GM21723 (cell line): ENCODE data around the gene BAD.
A peak's percentile ranks its signal among the peaks of the same experiment; 100 is the strongest.

ENCODE experiments used
- ATAC-seq: cut with Tn5 transposase; IDR thresholded peaks from one replicate; pipeline ENCODE4 v1.9.1; 2021; ENCODE audit warnings: mild to moderate bottlenecking, moderate library complexity; ENCODE audit not compliant: unreplicated experiment

Gene BAD

GRCh38 chr11:64232967-64233315 lies 51.5 kb downstream of the BAD start:
- no peak for ATAC-seq

GRCh38 chr11:64232182-64232966 lies 52.1 kb downstream of the BAD start:
- ATAC-seq, result no peak

GRCh38 chr11:64231546-64231945 lies 52.9 kb downstream of the BAD start:
- no peak for ATAC-seq

- ATAC-seq, result no peak
These were observed 53.5 kb downstream of the BAD start for GRCh38 chr11:64230985-64231365.

- ATAC-seq, result peak; percentile 43
These were observed 54.1 kb downstream of the BAD start, which contains the start of gene DNAJC4 for GRCh38 chr11:64230171-64230984. TSS of gene DNAJC4 (plus strand) at chr11:64230548. CDS start at chr11:64230855, 307 bp downstream.

GRCh38 chr11:64229744-64230170 lies 54.7 kb downstream of the BAD start:
- ATAC-seq, result no peak

- no peak for ATAC-seq
These were observed 55.2 kb downstream of the BAD start for GRCh38 chr11:64229090-64229743.

GRCh38 chr11:64227405-64227956 lies 57.0 kb downstream of the BAD start:
- no peak for ATAC-seq

- peak; percentile 36 for ATAC-seq
These were observed 57.9 kb downstream of the BAD start for GRCh38 chr11:64226507-64227051.

- peak; percentile 41 for ATAC-seq
These were observed 58.6 kb downstream of the BAD start, which contains the start of the genes NUDT22 and TRPT1 for GRCh38 chr11:64225608-64226506. TSS of gene NUDT22 (plus strand) at chr11:64226274. CDS start at chr11:64226653, 379 bp downstream. TSS of gene TRPT1 (minus strand) at chr11:64226186. CDS start at chr11:64225860, 326 bp downstream.

GRCh38 chr11:64224891-64225607 lies 59.4 kb downstream of the BAD start:
- no peak for ATAC-seq

GRCh38 chr11:64224151-64224890 lies 60.1 kb downstream of the BAD start:
- no peak for ATAC-seq

- no peak for ATAC-seq
These were observed 61.3 kb downstream of the BAD start for GRCh38 chr11:64223001-64223651.

GRCh38 chr11:64222651-64223000 lies 61.8 kb downstream of the BAD start:
- no peak for ATAC-seq

GRCh38 chr11:64220798-64221197 lies 63.7 kb downstream of the BAD start:
- no peak for ATAC-seq

GRCh38 chr11:64220271-64220670 lies 64.2 kb downstream of the BAD start:
- no peak for ATAC-seq
